H9 (cell line): ENCODE results near the gene REEP1. TPM values are rescaled to one million over a fixed set of nuclear protein-coding genes. Genes with fewer than 3 reads are reported as not detected.

Source experiments
- DNase-seq: peaks from one replicate; pipeline ENCODE4 v3.0.0-alpha.2; 2017
- H2AFZ ChIP-seq: one replicate; pipeline ENCODE4 v1.6.1; 2013; ENCODE audit warnings: mild to moderate bottlenecking, low read length, control low read depth, moderate library complexity
- H2AK5ac ChIP-seq: 2 replicates; pipeline ENCODE4 v1.6.1; 2013; ENCODE audit warnings: low read length, control low read depth, mixed read lengths; ENCODE audit not compliant: insufficient read length
- H2BK120ac ChIP-seq: one replicate; pipeline ENCODE4 v1.6.1; 2013; ENCODE audit warnings: low read depth, mild to moderate bottlenecking, low read length, control low read depth, inconsistent platforms; ENCODE audit not compliant: poor library complexity, severe bottlenecking
- H2BK12ac ChIP-seq: 2 replicates; pipeline ENCODE4 v1.6.1; 2013; ENCODE audit warnings: low read length, control low read depth, mixed read lengths, low read depth; ENCODE audit not compliant: insufficient read length
- H2BK15ac ChIP-seq: 2 replicates; pipeline ENCODE4 v1.6.1; 2013; ENCODE audit warnings: low read depth, low read length, control low read depth
- H2BK20ac ChIP-seq: one replicate; pipeline ENCODE4 v1.6.1; 2013; ENCODE audit warnings: low read depth, mild to moderate bottlenecking, low read length, control low read depth, inconsistent platforms; ENCODE audit not compliant: poor library complexity, severe bottlenecking
- H2BK5ac ChIP-seq: 2 replicates; pipeline ENCODE4 v1.6.1; 2013; ENCODE audit warnings: low read length, control low read depth, mixed read lengths; ENCODE audit not compliant: insufficient read length
- H3K14ac ChIP-seq: 2 replicates; pipeline ENCODE4 v1.6.1; 2013; ENCODE audit warnings: low read length, control low read depth; ENCODE audit not compliant: insufficient read depth
- H3K18ac ChIP-seq: 2 replicates; pipeline ENCODE4 v1.6.1; 2013; ENCODE audit warnings: low read depth, mild to moderate bottlenecking, mixed read lengths, low read length, control low read depth; ENCODE audit not compliant: insufficient read length
- H3K23ac ChIP-seq: 2 replicates; pipeline ENCODE4 v1.6.1; 2013; ENCODE audit warnings: low read length, control low read depth, mixed read lengths, low read depth; ENCODE audit not compliant: insufficient read length
- H3K23me2 ChIP-seq: 2 replicates; pipeline ENCODE4 v1.6.1; 2013; ENCODE audit warnings: low read depth, mild to moderate bottlenecking, mixed read lengths, low read length, control low read depth; ENCODE audit not compliant: insufficient read length, poor library complexity, severe bottlenecking
- H3K27ac ChIP-seq: 2 replicates; pipeline ENCODE4 v1.5.1; 2013; ENCODE audit warnings: low read length, control low read depth, mixed read lengths, low read depth; ENCODE audit not compliant: insufficient read length
- H3K27me3 ChIP-seq: 2 replicates; pipeline ENCODE4 v1.6.1; 2013; ENCODE audit warnings: low read length, control low read depth, inconsistent platforms; ENCODE audit not compliant: insufficient read depth
- H3K4ac ChIP-seq: 2 replicates; pipeline ENCODE4 v1.6.1; 2013; ENCODE audit warnings: low read depth, mild to moderate bottlenecking, control low read depth, inconsistent platforms, low read length, moderate library complexity
- H3K4me1 ChIP-seq: 2 replicates; pipeline ENCODE4 v1.6.1; 2013; ENCODE audit warnings: low read length, control low read depth, inconsistent platforms; ENCODE audit not compliant: insufficient read depth
- H3K4me2 ChIP-seq: 2 replicates; pipeline ENCODE4 v1.6.1; 2013; ENCODE audit warnings: low read length, control low read depth, mixed read lengths; ENCODE audit not compliant: insufficient read length, insufficient read depth
- H3K56ac ChIP-seq: 2 replicates; pipeline ENCODE4 v1.6.1; 2013; ENCODE audit warnings: low read depth, mild to moderate bottlenecking, mixed read lengths, low read length, control low read depth; ENCODE audit not compliant: insufficient read length
- H3K79me1 ChIP-seq: 2 replicates; pipeline ENCODE4 v1.6.1; 2013; ENCODE audit warnings: low read depth, mild to moderate bottlenecking, moderate library complexity, low read length, control low read depth, inconsistent platforms; ENCODE audit not compliant: insufficient read depth, poor library complexity, severe bottlenecking
- H3K79me2 ChIP-seq: 2 replicates; pipeline ENCODE4 v1.6.1; 2013; ENCODE audit warnings: low read length, control low read depth, inconsistent platforms; ENCODE audit not compliant: insufficient read depth
- H3K9ac ChIP-seq: 2 replicates; pipeline ENCODE4 v1.6.1; 2013; ENCODE audit warnings: low read length, control low read depth, mixed read lengths; ENCODE audit not compliant: insufficient read length; ENCODE audit errors: extremely low read depth
- H3K9me3 ChIP-seq: one replicate; pipeline ENCODE4 v1.6.1; 2013; ENCODE audit warnings: low read depth, low read length, inconsistent platforms; ENCODE audit not compliant: control insufficient read depth
- H3T11ph ChIP-seq: one replicate; pipeline ENCODE4 v1.6.1; 2013; ENCODE audit warnings: mild to moderate bottlenecking, low read length, control low read depth, inconsistent platforms
- H4K20me1 ChIP-seq: one replicate; pipeline ENCODE4 v1.6.1; 2013; ENCODE audit not compliant: control insufficient read depth, insufficient read length, insufficient read depth
- H4K5ac ChIP-seq: 2 replicates; pipeline ENCODE4 v1.6.1; 2013; ENCODE audit warnings: low read depth, mild to moderate bottlenecking, mixed read lengths, low read length, control low read depth; ENCODE audit not compliant: insufficient read length
- H4K8ac ChIP-seq: replicated peaks from 2 replicates; pipeline ENCODE4 v1.6.1; 2013; ENCODE audit warnings: low read length, control low read depth, mixed read lengths, low read depth; ENCODE audit not compliant: insufficient read length
- H4K91ac ChIP-seq: 2 replicates; pipeline ENCODE4 v1.6.1; 2013; ENCODE audit warnings: low read depth, mild to moderate bottlenecking, moderate library complexity, mixed read lengths, low read length, control low read depth; ENCODE audit not compliant: insufficient read length
- H3K27ac Mint-ChIP-seq, 3 experiments: 2 replicates in 2 of 3; 3 replicates in 1 of 3; pipeline ENCODE4 v1.8.0; 2020 to 2021; ENCODE audit warnings: mixed read lengths in 3 of 3, mild to moderate bottlenecking in 1 of 3, moderate library complexity in 1 of 3
- H3K27me3 Mint-ChIP-seq: 2 replicates; pipeline ENCODE4 v1.8.0; 2021; ENCODE audit warnings: low read depth, mild to moderate bottlenecking, moderate library complexity, mixed read lengths
- H3K36me3 Mint-ChIP-seq, 3 experiments: 2 replicates in 2 of 3; 3 replicates in 1 of 3; pipeline ENCODE4 v1.8.0; 2020 to 2021; ENCODE audit warnings: low read depth in 3 of 3, mixed read lengths in 3 of 3; ENCODE audit not compliant: insufficient read depth in 1 of 3
- H3K4me1 Mint-ChIP-seq, 2 experiments: 2 replicates each; pipeline ENCODE4 v1.8.0; 2020; ENCODE audit warnings: mixed read lengths in 2 of 2
- H3K4me3 Mint-ChIP-seq, 2 experiments: 2 replicates in 1 of 2; 3 replicates in 1 of 2; pipeline ENCODE4 v1.8.0; 2020 to 2021; ENCODE audit warnings: mild to moderate bottlenecking in 2 of 2, mixed read lengths in 2 of 2, moderate library complexity in 1 of 2
- H3K9me3 Mint-ChIP-seq, 2 experiments: 2 replicates in 1 of 2; 3 replicates in 1 of 2; pipeline ENCODE4 v1.8.0; 2020; ENCODE audit warnings: mild to moderate bottlenecking in 2 of 2, mixed read lengths in 2 of 2, moderate library complexity in 1 of 2
- WGBS: extraction: QIAGEN DNeasy Blood & Tissue Kit; methylation state at CpG from one replicate; pipeline ENCODE4 v1.1.7; 2013; ENCODE audit warnings: missing lambda C conversion rate, low lambda C conversion rate, mixed read lengths; ENCODE audit not compliant: insufficient read length; ENCODE audit errors: extremely low coverage; 5-methylcytosine and 5-hydroxymethylcytosine counted together
- total RNA-seq: library from RNA; stranded (reverse); gene quantifications from 2 replicates; pipeline ENCODE4 v1.2.1, GENCODE V29; 2021
- TF ChIP-seq, protein P1 (sequence below): fragments of 200-600 bp; sonication (generic); conservative IDR thresholded peaks from 3 replicates; pipeline ENCODE4 v1.8.0; 2021; ENCODE audit warnings: antibody characterized with exemption, mild to moderate bottlenecking

REEP1 gene
- total RNA-seq, 1 experiment from 2014 or later: 1.3 TPM

DNA sequence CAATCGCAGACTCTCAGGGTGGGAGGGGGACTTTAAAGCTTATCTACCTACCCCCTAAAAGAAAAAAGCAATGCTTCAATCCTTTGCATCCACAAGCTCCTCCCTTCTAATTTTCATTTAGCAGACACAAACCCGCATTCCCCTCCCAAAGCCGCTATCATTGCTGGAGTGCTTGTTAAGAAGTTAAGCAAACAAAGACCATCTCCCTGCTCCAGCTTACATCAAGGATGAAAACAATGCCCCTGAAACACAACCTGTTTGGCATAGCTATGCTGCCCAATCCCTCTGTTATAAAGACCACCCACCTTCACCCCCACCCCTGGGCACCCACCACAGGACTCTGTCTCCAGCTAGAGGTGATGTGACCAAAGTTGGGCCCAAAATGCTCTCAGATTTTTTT lies 33.0 kb downstream of the REEP1 start:
- Histone ChIP-seq H3K18ac (no peak overlapping the region), H3K56ac (no peak overlapping the region), H4K20me1 (no peaks in the 10 kb centered on the region), H3K27me3 (no peaks in the 10 kb centered on the region), H3K23ac (no peak overlapping the region), H3K14ac (no peak overlapping the region), H3K4me1 (no peaks in the 10 kb centered on the region), H2AK5ac (no peak overlapping the region), H3K79me1 (no peaks in the 10 kb centered on the region), H2BK12ac (no peak overlapping the region), H2BK5ac (no peak overlapping the region), H4K8ac (no peak overlapping the region), H2BK15ac (no peak overlapping the region), H3K79me2 (no peaks in the 10 kb centered on the region), H3K4me2 (no peak overlapping the region), H2AFZ (no peak overlapping the region), H4K5ac (no peak overlapping the region), H3K9ac (no peak overlapping the region), H3K27ac (no peak overlapping the region), H2BK20ac (no peak overlapping the region), H4K91ac (no peak overlapping the region), H3T11ph (no peak overlapping the region), H3K23me2 (no peaks in the 10 kb centered on the region), H3K4ac (no peak overlapping the region), H2BK120ac (no peak overlapping the region), H3K9me3 (no peaks in the 10 kb centered on the region)
- no peaks in the 10 kb centered on the region for H3K9me3 Mint-ChIP-seq
- no CpG with 5 or more reads among the region's 3 CpGs for WGBS
- H3K4me3 Mint-ChIP-seq: no peak overlapping the region; a peak in 1 of 5 replicates
- peaks cover 21 to 37% of the 10 kb centered on the region in 2 experiments for H3K4me1 Mint-ChIP-seq
- peaks cover 8% of the 10 kb centered on the region for H3K27me3 Mint-ChIP-seq
- TF ChIP-seq, protein P1, sequence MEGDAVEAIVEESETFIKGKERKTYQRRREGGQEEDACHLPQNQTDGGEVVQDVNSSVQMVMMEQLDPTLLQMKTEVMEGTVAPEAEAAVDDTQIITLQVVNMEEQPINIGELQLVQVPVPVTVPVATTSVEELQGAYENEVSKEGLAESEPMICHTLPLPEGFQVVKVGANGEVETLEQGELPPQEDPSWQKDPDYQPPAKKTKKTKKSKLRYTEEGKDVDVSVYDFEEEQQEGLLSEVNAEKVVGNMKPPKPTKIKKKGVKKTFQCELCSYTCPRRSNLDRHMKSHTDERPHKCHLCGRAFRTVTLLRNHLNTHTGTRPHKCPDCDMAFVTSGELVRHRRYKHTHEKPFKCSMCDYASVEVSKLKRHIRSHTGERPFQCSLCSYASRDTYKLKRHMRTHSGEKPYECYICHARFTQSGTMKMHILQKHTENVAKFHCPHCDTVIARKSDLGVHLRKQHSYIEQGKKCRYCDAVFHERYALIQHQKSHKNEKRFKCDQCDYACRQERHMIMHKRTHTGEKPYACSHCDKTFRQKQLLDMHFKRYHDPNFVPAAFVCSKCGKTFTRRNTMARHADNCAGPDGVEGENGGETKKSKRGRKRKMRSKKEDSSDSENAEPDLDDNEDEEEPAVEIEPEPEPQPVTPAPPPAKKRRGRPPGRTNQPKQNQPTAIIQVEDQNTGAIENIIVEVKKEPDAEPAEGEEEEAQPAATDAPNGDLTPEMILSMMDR: no peak
- H3K27ac Mint-ChIP-seq: no peak overlapping the region
- no peak for DNase-seq
- H3K36me3 Mint-ChIP-seq: no peaks in the 10 kb centered on the region
